H9 (cell line): ENCODE measurements around the gene FXYD4. TPM values are rescaled to one million over a fixed set of nuclear protein-coding genes. Genes with fewer than 3 reads are reported as not detected.

Experiments used
- DNase-seq: peaks from one replicate; pipeline ENCODE4 v3.0.0-alpha.2; 2017
- H2AFZ ChIP-seq: one replicate; pipeline ENCODE4 v1.6.1; 2013; ENCODE audit warnings: mild to moderate bottlenecking, low read length, control low read depth, moderate library complexity
- H2AK5ac ChIP-seq: 2 replicates; pipeline ENCODE4 v1.6.1; 2013; ENCODE audit warnings: low read length, control low read depth, mixed read lengths; ENCODE audit not compliant: insufficient read length
- H2BK120ac ChIP-seq: one replicate; pipeline ENCODE4 v1.6.1; 2013; ENCODE audit warnings: low read depth, mild to moderate bottlenecking, low read length, control low read depth, inconsistent platforms; ENCODE audit not compliant: poor library complexity, severe bottlenecking
- H2BK12ac ChIP-seq: 2 replicates; pipeline ENCODE4 v1.6.1; 2013; ENCODE audit warnings: low read length, control low read depth, mixed read lengths, low read depth; ENCODE audit not compliant: insufficient read length
- H2BK15ac ChIP-seq: 2 replicates; pipeline ENCODE4 v1.6.1; 2013; ENCODE audit warnings: low read depth, low read length, control low read depth
- H2BK20ac ChIP-seq: one replicate; pipeline ENCODE4 v1.6.1; 2013; ENCODE audit warnings: low read depth, mild to moderate bottlenecking, low read length, control low read depth, inconsistent platforms; ENCODE audit not compliant: poor library complexity, severe bottlenecking
- H2BK5ac ChIP-seq: 2 replicates; pipeline ENCODE4 v1.6.1; 2013; ENCODE audit warnings: low read length, control low read depth, mixed read lengths; ENCODE audit not compliant: insufficient read length
- H3K14ac ChIP-seq: 2 replicates; pipeline ENCODE4 v1.6.1; 2013; ENCODE audit warnings: low read length, control low read depth; ENCODE audit not compliant: insufficient read depth
- H3K18ac ChIP-seq: 2 replicates; pipeline ENCODE4 v1.6.1; 2013; ENCODE audit warnings: low read depth, mild to moderate bottlenecking, mixed read lengths, low read length, control low read depth; ENCODE audit not compliant: insufficient read length
- H3K23ac ChIP-seq: 2 replicates; pipeline ENCODE4 v1.6.1; 2013; ENCODE audit warnings: low read length, control low read depth, mixed read lengths, low read depth; ENCODE audit not compliant: insufficient read length
- H3K23me2 ChIP-seq: 2 replicates; pipeline ENCODE4 v1.6.1; 2013; ENCODE audit warnings: low read depth, mild to moderate bottlenecking, mixed read lengths, low read length, control low read depth; ENCODE audit not compliant: insufficient read length, poor library complexity, severe bottlenecking
- H3K27ac ChIP-seq: 2 replicates; pipeline ENCODE4 v1.5.1; 2013; ENCODE audit warnings: low read length, control low read depth, mixed read lengths, low read depth; ENCODE audit not compliant: insufficient read length
- H3K27me3 ChIP-seq: 2 replicates; pipeline ENCODE4 v1.6.1; 2013; ENCODE audit warnings: low read length, control low read depth, inconsistent platforms; ENCODE audit not compliant: insufficient read depth
- H3K4ac ChIP-seq: 2 replicates; pipeline ENCODE4 v1.6.1; 2013; ENCODE audit warnings: low read depth, mild to moderate bottlenecking, control low read depth, inconsistent platforms, low read length, moderate library complexity
- H3K4me1 ChIP-seq: 2 replicates; pipeline ENCODE4 v1.6.1; 2013; ENCODE audit warnings: low read length, control low read depth, inconsistent platforms; ENCODE audit not compliant: insufficient read depth
- H3K4me2 ChIP-seq: 2 replicates; pipeline ENCODE4 v1.6.1; 2013; ENCODE audit warnings: low read length, control low read depth, mixed read lengths; ENCODE audit not compliant: insufficient read length, insufficient read depth
- H3K56ac ChIP-seq: 2 replicates; pipeline ENCODE4 v1.6.1; 2013; ENCODE audit warnings: low read depth, mild to moderate bottlenecking, mixed read lengths, low read length, control low read depth; ENCODE audit not compliant: insufficient read length
- H3K79me1 ChIP-seq: 2 replicates; pipeline ENCODE4 v1.6.1; 2013; ENCODE audit warnings: low read depth, mild to moderate bottlenecking, moderate library complexity, low read length, control low read depth, inconsistent platforms; ENCODE audit not compliant: insufficient read depth, poor library complexity, severe bottlenecking
- H3K79me2 ChIP-seq: 2 replicates; pipeline ENCODE4 v1.6.1; 2013; ENCODE audit warnings: low read length, control low read depth, inconsistent platforms; ENCODE audit not compliant: insufficient read depth
- H3K9ac ChIP-seq: 2 replicates; pipeline ENCODE4 v1.6.1; 2013; ENCODE audit warnings: low read length, control low read depth, mixed read lengths; ENCODE audit not compliant: insufficient read length; ENCODE audit errors: extremely low read depth
- H3K9me3 ChIP-seq: one replicate; pipeline ENCODE4 v1.6.1; 2013; ENCODE audit warnings: low read depth, low read length, inconsistent platforms; ENCODE audit not compliant: control insufficient read depth
- H3T11ph ChIP-seq: one replicate; pipeline ENCODE4 v1.6.1; 2013; ENCODE audit warnings: mild to moderate bottlenecking, low read length, control low read depth, inconsistent platforms
- H4K20me1 ChIP-seq: one replicate; pipeline ENCODE4 v1.6.1; 2013; ENCODE audit not compliant: control insufficient read depth, insufficient read length, insufficient read depth
- H4K5ac ChIP-seq: 2 replicates; pipeline ENCODE4 v1.6.1; 2013; ENCODE audit warnings: low read depth, mild to moderate bottlenecking, mixed read lengths, low read length, control low read depth; ENCODE audit not compliant: insufficient read length
- H4K8ac ChIP-seq: replicated peaks from 2 replicates; pipeline ENCODE4 v1.6.1; 2013; ENCODE audit warnings: low read length, control low read depth, mixed read lengths, low read depth; ENCODE audit not compliant: insufficient read length
- H4K91ac ChIP-seq: 2 replicates; pipeline ENCODE4 v1.6.1; 2013; ENCODE audit warnings: low read depth, mild to moderate bottlenecking, moderate library complexity, mixed read lengths, low read length, control low read depth; ENCODE audit not compliant: insufficient read length
- H3K27ac Mint-ChIP-seq, 3 experiments: 2 replicates in 2 of 3; 3 replicates in 1 of 3; pipeline ENCODE4 v1.8.0; 2020 to 2021; ENCODE audit warnings: mixed read lengths in 3 of 3, mild to moderate bottlenecking in 1 of 3, moderate library complexity in 1 of 3
- H3K27me3 Mint-ChIP-seq: 2 replicates; pipeline ENCODE4 v1.8.0; 2021; ENCODE audit warnings: low read depth, mild to moderate bottlenecking, moderate library complexity, mixed read lengths
- H3K36me3 Mint-ChIP-seq, 3 experiments: 2 replicates in 2 of 3; 3 replicates in 1 of 3; pipeline ENCODE4 v1.8.0; 2020 to 2021; ENCODE audit warnings: low read depth in 3 of 3, mixed read lengths in 3 of 3; ENCODE audit not compliant: insufficient read depth in 1 of 3
- H3K4me1 Mint-ChIP-seq, 2 experiments: 2 replicates each; pipeline ENCODE4 v1.8.0; 2020; ENCODE audit warnings: mixed read lengths in 2 of 2
- H3K4me3 Mint-ChIP-seq, 2 experiments: 2 replicates in 1 of 2; 3 replicates in 1 of 2; pipeline ENCODE4 v1.8.0; 2020 to 2021; ENCODE audit warnings: mild to moderate bottlenecking in 2 of 2, mixed read lengths in 2 of 2, moderate library complexity in 1 of 2
- H3K9me3 Mint-ChIP-seq, 2 experiments: 2 replicates in 1 of 2; 3 replicates in 1 of 2; pipeline ENCODE4 v1.8.0; 2020; ENCODE audit warnings: mild to moderate bottlenecking in 2 of 2, mixed read lengths in 2 of 2, moderate library complexity in 1 of 2
- CTCF ChIP-seq: fragments of 200-600 bp; sonication (generic); conservative IDR thresholded peaks from 3 replicates; pipeline ENCODE4 v1.8.0; 2021; ENCODE audit warnings: antibody characterized with exemption, mild to moderate bottlenecking
- WGBS: extraction: QIAGEN DNeasy Blood & Tissue Kit; methylation state at CpG from one replicate; pipeline ENCODE4 v1.1.7; 2013; ENCODE audit warnings: missing lambda C conversion rate, low lambda C conversion rate, mixed read lengths; ENCODE audit not compliant: insufficient read length; ENCODE audit errors: extremely low coverage; 5-methylcytosine and 5-hydroxymethylcytosine counted together
- total RNA-seq: library from RNA; stranded (reverse); gene quantifications from 2 replicates; pipeline ENCODE4 v1.2.1, GENCODE V29; 2021

Gene FXYD4
- total RNA-seq, 1 experiment from 2014 or later, result not detected

- Mint-ChIP-seq H3K27me3 (peaks cover 2% of the 10 kb centered on the region), H3K27ac (peak overlapping the region; percentile 0 to 98 (median 77); a peak in 6 of 7 replicates), H3K4me1 (peaks cover 66 to 80% of the 10 kb centered on the region in 2 experiments), H3K4me3 (peak overlapping the region; percentile 31 to 69), H3K36me3 (peaks cover 5 to 37% (median 15%) of the 10 kb centered on the region in 3 experiments; a peak in 6 of 7 replicates), H3K9me3 (no peaks in the 10 kb centered on the region; a peak in 1 of 5 replicates)
- Histone ChIP-seq H3K23me2 (peaks cover 4% of the 10 kb centered on the region), H2AK5ac (no peak overlapping the region), H3K27me3 (no peaks in the 10 kb centered on the region), H4K20me1 (no peaks in the 10 kb centered on the region), H2BK12ac (no peak overlapping the region), H3K23ac (no peak overlapping the region), H3K79me1 (no peaks in the 10 kb centered on the region), H2BK5ac (no peak overlapping the region), H2BK15ac (no peak overlapping the region), H3K4me2 (no peak overlapping the region), H3K56ac (no peak overlapping the region), H2AFZ (no peak overlapping the region), H4K91ac (no peak overlapping the region), H3K14ac (no peak overlapping the region), H2BK20ac (no peak overlapping the region), H3K79me2 (peaks cover 73% of the 10 kb centered on the region), H3K18ac (no peak overlapping the region), H3K9ac (no peak overlapping the region), H3K27ac (no peak overlapping the region), H3K4me1 (peaks cover 4% of the 10 kb centered on the region; the same call in 1 of the 2 replicates), H3K4ac (no peak overlapping the region), H2BK120ac (no peak overlapping the region), H3T11ph (no peak overlapping the region), H4K8ac (no peak overlapping the region), H4K5ac (no peak overlapping the region), H3K9me3 (no peaks in the 10 kb centered on the region)
- TF ChIP-seq CTCF, result no peak
- WGBS, result no CpG with 5 or more reads among the region's 4 CpGs
- no peak for DNase-seq
These were observed 30.7 kb downstream of the FXYD4 start for GRCh38 chr10:43402176-43402575.
